CD4-positive, alpha-beta T cell treated with Interleukin-4 for 4 hours (primary cell): ENCODE data around the gene KRTAP6-1.

Experiments
- DNase-seq: peaks from one replicate; pipeline ENCODE4 v3.0.0-alpha.2; 2020

The KRTAP6-1 gene, protein sequence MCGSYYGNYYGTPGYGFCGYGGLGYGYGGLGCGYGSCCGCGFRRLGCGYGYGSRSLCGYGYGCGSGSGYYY

DNA sequence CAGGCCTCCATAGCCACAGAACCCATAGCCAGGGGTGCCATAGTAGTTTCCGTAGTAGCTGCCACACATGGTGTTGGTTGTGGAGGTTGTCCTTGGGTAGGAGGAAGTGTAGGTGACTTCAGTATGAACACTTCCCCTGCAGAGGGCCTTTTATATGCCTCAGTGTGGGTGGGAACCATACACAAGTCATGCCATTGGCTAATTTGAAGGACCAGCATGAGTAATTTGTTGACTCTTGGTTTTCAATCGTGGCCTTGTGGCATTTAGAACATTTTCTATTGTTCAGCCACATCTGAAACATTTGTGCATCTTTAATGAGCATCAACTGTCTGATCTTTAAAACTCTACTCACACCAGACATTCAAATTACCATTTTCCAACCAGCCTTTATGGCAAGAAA lies at the start of gene KRTAP6-1:
Gene KRTAP6-1, minus strand, starts transcription at position 95 of the 400 bp plus-strand sequence. Its CDS starts 26 bp downstream, at position 69.
- DNase-seq = no peak

DNA sequence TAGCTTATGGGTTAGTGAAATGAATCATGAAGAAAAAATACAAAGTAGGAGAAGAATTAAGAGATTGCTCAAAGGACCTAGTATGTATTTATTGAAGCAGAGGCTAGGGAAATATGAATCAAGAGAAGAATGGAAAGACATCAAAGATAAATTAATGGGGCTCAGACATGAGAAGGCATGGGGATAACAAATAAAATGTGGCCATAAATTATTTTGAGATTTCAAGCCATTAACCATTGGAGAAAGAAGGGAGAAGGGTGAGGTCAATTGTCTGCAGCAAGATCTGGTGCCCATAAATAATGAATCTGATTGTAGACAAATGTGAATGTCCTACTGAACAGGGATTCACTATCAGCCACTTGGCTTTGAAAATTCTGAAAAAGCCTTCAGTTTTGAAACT lies 39.2 kb upstream of the KRTAP6-1 start:
- no peak for DNase-seq

DNA sequence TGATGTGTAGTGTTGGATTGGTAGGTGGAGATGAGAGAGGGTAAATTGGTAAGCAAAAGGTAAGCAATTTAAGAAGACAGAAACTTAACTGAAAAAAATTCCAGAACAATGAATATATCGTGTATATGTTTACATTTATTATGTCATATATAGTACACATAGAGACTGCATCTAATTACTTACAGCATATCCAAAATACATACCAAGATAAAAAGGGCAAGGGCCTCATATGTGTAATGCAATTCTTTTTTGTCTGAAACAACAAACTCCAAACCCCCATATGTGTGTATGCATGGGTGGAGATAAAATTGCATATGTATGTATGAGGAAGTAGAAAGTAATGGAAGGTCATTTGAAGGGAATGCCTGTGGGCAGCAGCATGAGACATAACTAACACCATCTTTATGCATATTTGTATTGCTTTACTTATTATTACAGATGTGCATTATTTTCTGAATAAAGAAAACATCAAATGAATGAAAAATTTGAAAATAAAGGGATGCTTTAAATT lies 33.2 kb upstream of the KRTAP6-1 start:
- DNase-seq = no peak

DNA sequence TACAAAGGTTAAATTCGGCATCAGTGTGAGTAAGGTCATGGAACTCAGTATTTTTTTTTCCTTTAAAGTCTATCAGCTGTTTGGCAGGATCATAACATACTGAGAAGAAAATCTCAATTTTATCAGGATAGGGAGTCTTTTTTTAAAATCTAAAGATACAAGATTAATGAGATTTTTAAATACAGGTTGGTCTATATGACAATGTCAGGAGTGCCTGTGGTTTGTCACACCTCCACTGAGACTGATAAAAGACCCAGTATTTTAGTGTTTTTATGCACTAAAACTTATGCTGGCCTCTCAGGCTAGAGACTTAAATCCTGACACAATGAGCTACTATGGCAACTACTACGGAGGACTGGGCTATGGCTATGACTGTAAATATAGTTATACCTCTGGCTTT lies 28.8 kb upstream of the KRTAP6-1 start, which contains the start of gene KRTAP20-3:
Gene KRTAP20-3, plus strand, starts transcription at position 301 of the 400 bp plus-strand sequence.
- no peak for DNase-seq

DNA sequence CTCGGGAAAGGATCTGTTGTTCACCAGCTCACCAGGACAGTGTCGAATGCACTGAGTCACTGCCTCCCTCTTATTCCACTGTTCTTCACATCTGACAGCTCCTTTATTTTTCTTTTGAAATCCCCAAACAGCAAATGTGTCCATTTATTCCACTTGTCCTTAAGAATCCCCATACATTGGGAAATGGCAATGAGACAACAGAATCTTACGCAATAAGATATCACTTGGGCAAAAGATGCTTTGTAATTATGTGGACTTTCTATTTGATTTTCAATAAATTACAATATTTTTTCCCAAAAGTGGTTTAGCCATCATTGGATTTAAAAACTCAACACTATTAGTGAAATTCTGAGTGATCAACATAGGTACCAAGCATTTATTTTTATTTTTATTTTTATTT lies 25.0 kb upstream of the KRTAP6-1 start:
- no peak for DNase-seq

DNA sequence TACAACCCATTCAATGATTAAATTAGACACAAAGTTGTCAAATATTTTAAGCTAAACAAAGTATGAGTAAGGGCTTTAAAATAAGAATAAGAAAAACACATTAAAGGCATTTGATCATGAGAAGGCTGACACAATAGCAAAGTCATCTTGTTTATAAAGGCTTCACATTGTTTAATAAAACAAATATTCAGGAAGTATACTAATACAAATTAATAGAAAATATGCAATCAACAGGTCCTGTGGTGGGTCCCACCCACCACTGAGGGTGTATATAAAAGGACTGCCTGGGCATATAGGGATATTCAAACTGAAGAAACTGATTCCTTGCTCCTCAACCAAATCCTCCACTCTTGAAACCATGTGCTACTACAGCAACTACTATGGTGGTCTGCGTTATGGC lies 21.2 kb upstream of the KRTAP6-1 start, which contains the start of gene KRTAP20-2:
Gene KRTAP20-2, plus strand, starts transcription at position 301 of the 400 bp plus-strand sequence. Its CDS starts 58 bp downstream, at position 359.
- DNase-seq = no peak

DNA sequence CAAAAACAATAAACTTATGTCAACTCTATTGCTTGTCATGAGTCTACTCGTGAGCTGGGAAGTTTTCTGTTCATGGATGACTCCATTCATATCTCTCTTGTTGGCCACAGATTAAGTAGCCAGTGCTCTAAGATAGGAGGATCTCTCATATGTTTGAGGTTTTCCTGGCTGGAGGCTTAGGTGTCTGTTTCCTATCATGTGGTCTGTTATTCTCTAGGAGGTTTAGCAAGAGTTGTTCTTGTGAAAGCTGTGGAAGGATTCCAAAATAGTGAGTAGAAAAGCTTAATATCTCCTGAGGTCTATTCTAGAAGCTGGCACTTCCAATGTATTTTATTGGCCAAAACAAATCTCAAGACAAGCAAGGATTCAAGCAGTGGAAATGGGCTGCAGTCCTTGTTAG lies 15.5 kb upstream of the KRTAP6-1 start:
- DNase-seq = no peak

DNA sequence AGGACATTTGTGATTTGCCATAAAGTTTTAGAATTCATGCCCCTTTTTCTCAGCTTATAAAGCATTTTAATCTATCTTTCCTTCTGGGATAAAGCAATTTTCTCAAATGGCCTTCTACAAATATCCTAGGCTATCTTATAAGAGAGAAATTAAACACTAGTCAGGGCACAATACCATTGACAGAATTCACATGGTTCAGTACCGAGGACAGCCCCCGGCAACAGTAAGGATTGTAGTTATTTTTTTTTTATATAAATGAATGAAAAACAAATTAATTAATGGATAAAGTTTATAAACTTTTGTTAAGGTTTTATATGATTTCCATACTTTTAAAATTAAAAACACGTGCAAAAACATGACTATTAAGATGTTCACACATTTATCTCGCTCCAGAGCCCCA lies 14.4 kb upstream of the KRTAP6-1 start:
- no peak for DNase-seq

DNA sequence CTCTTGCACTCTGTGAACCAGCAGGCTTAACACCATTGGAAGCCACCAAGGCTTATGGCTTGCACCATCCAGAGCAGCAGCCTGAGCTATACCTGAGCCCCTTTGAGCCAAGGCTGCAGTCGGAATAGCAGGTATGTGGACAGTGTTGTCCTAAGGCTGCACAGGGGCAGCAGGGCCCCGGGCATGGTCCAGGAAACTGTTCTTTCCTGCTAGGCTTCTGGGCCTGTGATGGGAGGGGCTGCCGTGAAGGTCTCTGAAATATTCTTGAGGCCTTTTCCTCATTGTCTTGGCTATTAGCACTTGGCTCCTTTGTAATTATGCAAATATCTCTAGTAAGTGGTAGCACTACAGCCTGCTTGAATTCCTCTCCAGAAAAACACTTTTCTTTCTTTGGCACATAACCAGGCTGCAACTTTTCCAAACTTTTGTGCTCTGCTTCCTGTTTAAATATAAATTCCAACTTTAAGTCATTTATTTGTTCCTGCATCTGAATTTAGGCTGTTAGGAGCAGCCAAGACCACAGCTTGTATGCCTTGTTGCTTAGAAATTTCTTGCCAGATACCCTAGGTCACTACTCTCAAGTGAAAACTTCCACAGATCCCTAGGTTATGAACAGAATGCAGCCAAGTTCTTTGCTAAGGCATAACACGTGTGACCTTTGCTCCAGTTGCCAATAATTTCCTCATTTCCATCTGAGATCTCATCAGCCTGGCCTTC lies 11.9 kb upstream of the KRTAP6-1 start:
- no peak for DNase-seq

DNA sequence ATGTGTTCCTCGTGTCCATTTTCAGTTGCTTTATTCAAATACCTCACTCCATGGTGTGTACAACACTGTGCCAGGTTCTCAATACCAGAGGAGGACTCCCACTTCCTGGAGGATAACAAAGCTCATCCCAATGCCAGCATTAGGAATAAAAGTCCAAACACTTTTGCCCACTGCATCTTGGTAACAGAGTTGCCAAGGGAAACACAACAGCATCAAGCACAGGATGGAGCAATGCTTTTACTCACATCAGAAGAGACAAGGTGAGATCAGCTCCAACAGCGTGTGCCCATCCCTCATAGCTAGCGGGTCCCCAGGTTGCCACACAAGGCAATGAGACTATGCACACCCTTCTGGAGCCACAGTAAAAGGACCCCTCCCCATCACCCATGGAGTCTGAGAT lies 9.6 kb upstream of the KRTAP6-1 start:
- no peak for DNase-seq

DNA sequence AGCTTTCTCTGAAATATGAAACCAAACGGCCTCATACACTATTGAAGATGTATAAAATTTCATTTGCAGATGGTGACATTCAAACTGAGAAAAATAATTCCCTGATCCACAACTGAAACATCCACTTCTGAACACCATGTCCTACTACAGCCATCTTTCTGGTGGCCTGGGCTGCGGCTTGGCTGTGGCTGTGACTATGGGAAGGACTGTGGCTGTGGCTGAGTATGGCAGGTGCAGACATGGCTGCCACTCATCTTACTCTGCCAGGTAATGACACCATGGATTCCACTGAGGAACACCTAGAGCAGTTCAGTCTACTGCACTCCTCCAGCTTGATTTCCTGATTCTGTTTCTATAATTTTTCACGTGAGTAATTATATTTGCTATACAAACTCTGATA lies 6.8 kb upstream of the KRTAP6-1 start, which contains the start of gene KRTAP20-4:
Gene KRTAP20-4, plus strand, starts transcription at position 106 of the 400 bp plus-strand sequence.
- DNase-seq = no peak

DNA sequence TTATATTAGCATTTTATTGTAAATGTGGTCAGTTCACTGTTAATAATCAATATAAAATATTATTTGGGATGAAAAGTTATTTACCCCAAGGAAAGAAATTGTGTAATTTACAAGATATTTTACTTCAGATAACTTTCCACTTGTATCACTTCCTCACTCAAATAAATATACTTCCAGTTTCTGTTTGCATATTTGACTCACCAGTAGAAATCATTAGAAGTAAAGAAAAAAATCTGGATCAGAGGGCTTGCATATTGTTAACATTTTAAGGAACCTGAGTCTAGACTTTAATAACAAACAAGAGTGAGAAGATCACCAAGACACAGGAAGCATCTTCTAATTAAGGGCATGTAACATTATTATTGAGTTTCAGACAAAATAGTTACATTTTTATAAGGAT lies 6.3 kb upstream of the KRTAP6-1 start:
- no peak for DNase-seq

DNA sequence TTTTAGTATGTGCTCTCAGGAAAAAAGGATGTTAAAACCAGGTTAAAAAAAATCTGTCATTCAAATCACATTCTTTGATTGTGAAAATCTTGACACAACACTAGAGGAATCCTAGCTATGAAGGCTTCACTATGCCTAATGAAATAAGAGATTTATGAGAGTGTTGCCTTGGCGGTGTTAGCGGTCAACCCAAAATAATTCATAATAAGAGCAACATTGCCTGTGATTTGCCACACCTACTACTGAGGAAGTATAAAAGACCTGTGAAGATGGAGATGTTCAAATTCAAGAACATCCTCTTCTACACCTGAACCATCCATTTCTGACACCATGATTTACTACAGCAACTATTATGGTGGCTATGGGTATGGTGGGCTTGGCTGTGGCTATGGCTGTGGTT lies 2.4 kb upstream of the KRTAP6-1 start, which contains the start of gene KRTAP20-1:
Gene KRTAP20-1, plus strand, starts transcription at position 301 of the 400 bp plus-strand sequence. Its CDS starts 30 bp downstream, at position 331.
- DNase-seq = no peak

DNA sequence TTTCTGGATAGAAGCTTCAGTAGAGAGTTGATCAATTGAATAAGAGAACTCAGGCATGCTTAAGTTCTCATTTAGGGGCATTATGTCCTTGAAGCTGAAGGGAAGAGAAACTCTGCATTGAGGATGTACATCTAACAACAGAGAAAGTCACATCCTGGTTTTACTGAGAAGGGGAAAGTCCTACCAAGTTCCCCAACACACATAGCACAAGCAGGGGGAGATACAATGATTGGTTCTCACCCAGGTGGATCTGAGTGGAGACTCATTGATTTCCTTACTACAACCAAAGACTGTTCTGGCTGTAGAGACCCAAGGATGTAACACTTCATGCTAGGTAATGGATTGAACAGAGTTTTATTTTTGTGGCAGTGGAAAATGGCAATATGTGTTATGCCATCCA lies 1.5 kb upstream of the KRTAP6-1 start:
- DNase-seq = no peak

DNA sequence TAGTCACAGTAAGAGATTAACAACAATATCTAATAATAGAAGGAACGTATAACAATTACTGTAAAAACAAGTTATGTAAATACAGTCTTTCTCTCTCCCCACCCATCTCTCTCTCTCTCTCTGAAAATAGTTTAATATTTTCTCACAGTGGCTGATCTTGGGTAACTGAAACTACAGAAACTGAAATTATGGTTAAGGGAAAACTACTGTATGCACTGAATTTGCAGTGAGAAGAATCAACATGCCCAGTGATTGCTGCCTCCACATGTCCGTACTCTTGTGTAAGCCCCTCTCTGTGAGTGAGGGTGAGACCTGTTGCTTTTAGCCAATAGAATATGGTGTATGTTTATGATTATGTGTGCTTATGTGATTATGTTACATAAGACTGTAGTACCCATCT lies 1.6 kb downstream of the KRTAP6-1 start:
- no peak for DNase-seq

DNA sequence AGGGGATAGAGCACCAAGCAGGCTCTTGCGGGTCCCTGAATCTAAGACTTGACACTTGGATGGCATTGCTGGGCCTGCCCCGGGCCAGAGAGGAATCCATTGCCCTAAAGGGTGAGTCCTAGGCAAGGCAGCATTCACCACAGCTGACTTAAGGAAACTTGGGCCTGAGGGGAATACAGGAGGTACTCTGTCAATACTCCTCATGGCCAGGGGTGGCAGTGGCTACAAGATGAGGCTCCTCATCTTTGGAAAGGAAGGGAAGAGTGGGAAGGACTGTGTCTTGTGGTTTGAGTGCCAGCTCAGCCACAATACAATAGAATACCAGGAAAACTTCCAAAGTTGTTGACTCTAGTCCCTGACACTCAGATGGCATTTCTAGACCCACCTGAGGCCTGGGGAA lies 7.8 kb downstream of the KRTAP6-1 start:
- no peak for DNase-seq

DNA sequence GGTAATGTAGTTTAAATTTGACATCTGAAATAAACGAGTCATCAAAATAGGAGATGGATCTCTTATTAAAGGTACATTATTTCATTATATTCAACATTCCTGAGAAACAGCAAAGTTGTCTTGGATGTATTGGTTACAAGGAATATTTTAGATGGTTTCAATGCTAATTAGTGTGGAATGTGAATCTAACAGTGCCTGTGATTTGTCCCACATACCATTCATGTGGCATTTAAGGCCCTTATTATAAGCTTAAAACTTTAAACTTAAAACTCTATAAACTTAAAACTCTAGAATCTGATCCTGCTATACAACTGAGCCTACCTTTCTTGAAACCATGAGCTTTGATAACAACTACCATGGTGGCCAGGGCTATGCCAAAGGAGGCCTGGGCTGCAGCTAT lies 12.9 kb downstream of the KRTAP6-1 start, which contains the start of gene KRTAP22-1:
Gene KRTAP22-1, plus strand, starts transcription at position 301 of the 400 bp plus-strand sequence.
- DNase-seq = no peak

DNA sequence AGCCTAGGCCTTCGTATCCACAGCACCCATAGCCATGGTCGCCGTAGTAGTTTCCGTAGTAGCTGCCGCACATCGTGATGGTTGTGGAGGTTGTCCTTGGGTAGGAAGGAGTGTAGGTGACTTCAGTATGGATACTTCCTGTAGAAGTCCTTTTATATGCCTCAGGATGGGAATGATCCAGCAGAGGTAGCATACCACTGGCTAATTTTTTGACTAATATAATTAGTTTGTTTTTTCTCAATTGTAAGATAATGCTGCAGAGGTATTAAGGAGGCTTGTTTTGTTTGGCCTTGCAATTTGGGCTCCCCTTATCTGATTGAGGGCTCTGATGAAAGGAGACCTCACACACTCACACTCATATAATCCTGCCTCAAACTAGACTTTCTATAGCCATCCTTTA lies 14.9 kb downstream of the KRTAP6-1 start, which contains the start of gene KRTAP6-2:
Gene KRTAP6-2, minus strand, starts transcription at position 101 of the 400 bp plus-strand sequence. Its CDS starts 28 bp downstream, at position 73.
- no peak for DNase-seq

DNA sequence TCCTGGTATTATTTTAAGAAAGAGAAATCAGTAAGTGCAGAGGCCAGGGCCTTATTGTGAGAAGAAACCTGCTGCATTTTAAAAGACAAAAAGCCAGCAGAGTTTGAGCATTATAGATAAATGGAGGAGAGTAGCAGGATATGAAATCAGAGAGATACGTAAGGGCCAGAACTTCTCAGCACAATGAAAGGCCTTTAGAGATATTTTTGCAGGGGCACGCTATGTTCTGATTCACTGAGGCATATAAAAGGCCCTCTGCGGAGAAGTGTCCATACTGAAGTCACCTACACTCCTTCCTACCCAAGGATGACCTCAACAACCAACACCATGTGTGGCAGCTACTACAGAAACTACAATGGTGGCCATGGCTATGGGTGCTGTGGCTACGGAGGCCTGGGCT lies 21.6 kb downstream of the KRTAP6-1 start, which contains the start of gene KRTAP6-3:
Gene KRTAP6-3, plus strand, starts transcription at position 301 of the 400 bp plus-strand sequence. Its CDS starts 6 bp downstream, at position 307.
- no peak for DNase-seq

DNA sequence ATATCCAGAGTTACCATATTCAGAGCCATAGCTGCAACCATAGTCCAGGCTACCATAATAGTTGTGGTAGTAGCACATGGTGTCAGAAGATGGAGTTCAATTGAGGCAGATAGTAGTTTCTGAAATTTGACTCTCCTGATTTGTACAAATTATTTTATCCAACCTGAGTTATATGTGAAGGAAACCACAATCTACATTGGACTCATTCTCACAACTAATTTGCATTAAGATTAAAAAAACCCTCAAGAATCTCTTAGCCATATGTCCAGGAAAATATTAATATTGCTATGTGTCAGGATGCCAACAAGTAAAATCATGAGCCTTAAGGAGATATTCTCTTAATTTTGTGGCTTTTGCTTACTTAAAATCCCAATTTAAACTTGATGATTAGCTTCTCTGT lies 23.4 kb downstream of the KRTAP6-1 start, which contains the start of gene KRTAP22-2:
Gene KRTAP22-2, minus strand, starts transcription at position 101 of the 400 bp plus-strand sequence.
- DNase-seq = no peak

DNA sequence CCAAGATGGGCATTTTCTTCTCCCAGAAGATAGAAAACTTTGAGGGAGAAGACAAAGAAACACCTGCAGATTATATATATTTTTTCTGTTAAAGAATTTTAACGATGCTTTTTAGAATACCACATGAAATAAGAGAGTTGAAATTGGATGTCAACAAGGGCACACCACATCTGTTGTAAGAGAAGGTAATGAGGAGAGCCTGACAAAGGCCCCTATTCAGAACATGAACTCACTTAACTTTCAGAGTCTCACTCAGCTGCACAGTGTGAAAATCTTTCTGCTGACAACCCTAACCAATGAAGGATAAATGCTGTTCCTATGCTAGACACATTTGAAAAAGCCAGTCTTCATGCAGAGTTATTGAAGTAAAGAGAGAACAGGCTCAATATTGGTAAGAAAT lies 30.9 kb downstream of the KRTAP6-1 start:
- no peak for DNase-seq

DNA sequence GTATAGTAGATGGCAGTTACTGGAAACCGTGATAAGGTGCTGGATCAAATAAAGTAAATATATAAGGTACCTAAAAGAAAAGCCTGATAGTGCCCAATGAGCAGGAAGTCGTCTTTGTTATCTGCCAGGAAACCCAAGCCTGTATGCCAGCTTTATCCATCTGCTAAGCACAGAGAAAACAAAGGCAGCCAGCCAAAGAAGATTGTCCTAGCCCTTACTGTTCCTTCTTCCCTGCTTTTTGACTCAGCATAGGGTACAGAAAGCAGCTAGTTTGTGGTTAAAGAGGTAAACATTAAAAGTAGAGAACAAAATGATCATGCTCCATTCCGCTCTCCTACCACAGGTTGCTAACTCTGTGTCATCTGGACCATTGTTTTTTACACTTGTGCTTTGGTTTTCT lies 33.6 kb downstream of the KRTAP6-1 start:
- no peak for DNase-seq

DNA sequence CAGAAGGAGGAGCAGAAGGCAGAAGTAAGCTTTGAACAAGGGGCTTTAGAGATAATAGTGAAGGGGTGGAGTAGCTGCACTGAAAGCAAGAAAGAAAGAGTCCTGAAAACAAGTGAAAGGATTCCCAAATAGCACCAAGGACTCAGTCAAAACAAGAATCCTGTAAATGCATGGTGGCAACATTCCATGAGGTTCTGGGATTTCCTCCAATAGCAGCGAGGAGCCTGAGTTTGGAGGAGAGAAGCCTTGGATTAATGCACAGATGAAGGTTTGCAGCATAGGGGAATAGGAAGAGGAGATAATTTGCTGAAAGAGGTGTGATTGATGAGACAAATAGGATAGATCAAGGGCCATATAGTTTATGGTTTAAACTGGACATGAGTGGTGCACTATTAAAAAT lies 34.4 kb downstream of the KRTAP6-1 start:
- no peak for DNase-seq

DNA sequence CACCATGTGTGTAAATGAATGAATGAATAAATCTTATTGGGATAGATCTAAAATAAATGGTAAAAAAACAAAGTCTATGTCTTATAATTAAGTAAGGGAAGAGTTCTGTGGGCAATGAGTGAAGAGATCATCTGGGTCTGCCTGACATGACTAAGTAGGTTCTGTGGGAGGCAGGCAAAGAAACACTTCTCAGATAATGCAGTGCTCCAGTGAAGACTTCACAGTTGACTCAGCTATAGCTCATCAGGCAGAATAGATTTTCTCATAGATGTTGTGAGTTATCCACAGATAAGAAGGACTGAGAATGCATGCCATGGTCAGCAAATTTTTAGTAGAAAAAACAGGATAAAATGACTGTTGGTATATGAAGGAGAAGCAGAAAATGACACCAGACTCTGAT lies 36.0 kb downstream of the KRTAP6-1 start:
- DNase-seq = no peak
